ENCODE results near the gene BAK1. TPM values are rescaled to one million over a fixed set of nuclear protein-coding genes. Genes with fewer than 3 reads are reported as not detected.

Gene BAK1
- total RNA-seq, 1 experiment from 2014 or later, result 40.0 TPM

GRCh38 chr6:33609528-33609927, 29.5 kb upstream of the BAK1 start:
- H2BK5ac ChIP-seq (ENCODE audit: insufficient read length, low read length), result no peak overlapping the region
- H2AFZ ChIP-seq (ENCODE audit: low read length), result no peak overlapping the region
- no peak for DNase-seq
- no peak overlapping the region for H4K5ac ChIP-seq (ENCODE audit: insufficient read length, low read depth, low read length)
- H3K14ac ChIP-seq (ENCODE audit: insufficient read depth, low read length), result no peak overlapping the region
- no peaks in the 10 kb centered on the region for H3K79me1 ChIP-seq (ENCODE audit: insufficient read depth, low read depth, low read length, poor library complexity, severe bottlenecking)
- H3K27ac ChIP-seq (ENCODE audit: insufficient read length, low read depth, low read length), result no peak overlapping the region
- H3K9ac ChIP-seq (ENCODE audit: extremely low read depth, insufficient read length, low read length), result no peak overlapping the region
- no peaks in the 10 kb centered on the region for H3K79me2 ChIP-seq (ENCODE audit: insufficient read depth, low read length)
- H3K9me3 ChIP-seq (ENCODE audit: control insufficient read depth, low read depth, low read length), result no peaks in the 10 kb centered on the region
- peaks cover 44 to 61% of the 10 kb centered on the region in 2 experiments for H3K4me1 Mint-ChIP-seq
- H2BK15ac ChIP-seq (ENCODE audit: low read depth, low read length), result no peak overlapping the region
- no peak overlapping the region for H3K56ac ChIP-seq (ENCODE audit: insufficient read length, low read depth, low read length)
- peaks cover 8 to 11% of the 10 kb centered on the region in 2 experiments for H3K9me3 Mint-ChIP-seq
- no peaks in the 10 kb centered on the region for H4K20me1 ChIP-seq (ENCODE audit: control insufficient read depth, insufficient read depth, insufficient read length)
- no peak overlapping the region for H2BK12ac ChIP-seq (ENCODE audit: insufficient read length, low read depth, low read length)
- H3K23ac ChIP-seq (ENCODE audit: insufficient read length, low read depth, low read length), result no peak overlapping the region
- TF ChIP-seq CTCF (conservative IDR thresholded peaks at IDR 0.05), result no peak
- no peak overlapping the region for H3K18ac ChIP-seq (ENCODE audit: insufficient read length, low read depth, low read length)
- H3T11ph ChIP-seq (ENCODE audit: low read length), result no peak overlapping the region
- no peak overlapping the region for H2BK120ac ChIP-seq (ENCODE audit: low read depth, low read length, poor library complexity, severe bottlenecking)
- H3K27me3 Mint-ChIP-seq (ENCODE audit: low read depth), result peaks cover 21% of the 10 kb centered on the region
- H3K4me1 ChIP-seq (ENCODE audit: insufficient read depth, low read length), result peaks cover 8% of the 10 kb centered on the region; the same call in 1 of the 2 replicates
- H2BK20ac ChIP-seq (ENCODE audit: low read depth, low read length, poor library complexity, severe bottlenecking), result no peak overlapping the region
- H4K91ac ChIP-seq (ENCODE audit: insufficient read length, low read depth, low read length), result no peak overlapping the region
- no peak overlapping the region for H3K4me2 ChIP-seq (ENCODE audit: insufficient read depth, insufficient read length, low read length)
- peaks cover 0 to 7% (median 5%) of the 10 kb centered on the region in 3 experiments; a peak in 3 of 7 replicates for H3K36me3 Mint-ChIP-seq (ENCODE audit: insufficient read depth in 1 of 3, low read depth in 3 of 3)
- no peak overlapping the region for H3K4ac ChIP-seq (ENCODE audit: low read depth, low read length)
- no peaks in the 10 kb centered on the region for H3K23me2 ChIP-seq (ENCODE audit: insufficient read length, low read depth, low read length, poor library complexity, severe bottlenecking)
- H2AK5ac ChIP-seq (ENCODE audit: insufficient read length, low read length), result no peak overlapping the region
- 0 out of 5 replicates have a peak overlapping the region, but pooled peaks of 1 of the 2 experiments have one; percentile 49 for H3K4me3 Mint-ChIP-seq
- WGBS (ENCODE audit: extremely low coverage, insufficient read length, low lambda C conversion rate), result no CpG with 5 or more reads among the region's 6 CpGs
- no peak overlapping the region for H4K8ac ChIP-seq (replicated peaks; ENCODE audit: insufficient read length, low read depth, low read length)
- H3K27ac Mint-ChIP-seq, result 0 out of 7 replicates have a peak overlapping the region, but pooled peaks of 1 of the 3 experiments have one; percentile 25
- H3K27me3 ChIP-seq (ENCODE audit: insufficient read depth, low read length), result no peaks in the 10 kb centered on the region
